Measurements from ENCODE around the gene DPEP2NB.
"Not testable (repeated sequence)": the region's sequence is repeated elsewhere in the genome, so short reads cannot be mapped to it uniquely, and the experiment has no call there.

DPEP2NB gene

DNA sequence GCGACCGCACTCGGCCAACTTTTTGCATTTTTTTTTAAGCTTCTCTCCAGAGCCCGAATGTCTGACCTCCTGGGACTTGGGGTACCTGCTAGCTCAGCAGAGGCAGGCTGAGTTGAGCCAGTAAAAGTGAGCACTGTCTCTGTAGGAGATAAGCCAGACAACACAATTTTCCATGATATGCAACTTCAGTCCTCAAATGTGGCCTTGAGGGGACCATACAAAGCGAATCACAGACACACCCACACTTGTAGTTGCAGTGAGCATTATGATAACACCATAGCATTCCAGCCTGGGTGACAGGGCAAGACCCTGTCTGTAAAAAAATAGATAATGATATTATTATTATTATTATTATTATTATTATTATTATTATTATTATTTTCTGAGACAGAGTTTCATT, 19.0 kb downstream of the DPEP2NB start:
- no peak for TF ChIP-seq CTCF (IDR thresholded peaks at IDR 0.05; ENCODE audit: insufficient read depth, missing control alignments)
- DNase-seq (ENCODE audit: insufficient read length, low spot score) = no peak
- FAIRE-seq = no peak

DNA sequence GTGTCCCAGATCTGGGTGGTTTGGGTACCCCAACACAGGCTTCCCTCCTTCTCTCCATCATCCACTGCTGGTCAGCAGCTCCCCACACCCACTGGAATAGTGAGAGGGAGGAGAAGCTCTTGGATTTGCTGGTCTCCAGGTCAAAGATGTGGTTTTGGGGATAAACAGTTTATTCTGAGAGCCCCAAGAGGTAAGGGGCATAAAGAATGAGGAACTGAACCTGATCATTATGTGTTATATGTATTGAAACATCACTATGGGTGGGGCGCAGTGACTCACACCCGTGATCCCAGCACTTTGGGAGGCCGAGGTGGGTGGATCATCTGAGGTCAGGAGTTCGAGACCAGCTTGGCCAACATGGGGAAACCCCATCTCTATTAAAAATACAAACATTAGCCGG, 20.3 kb downstream of the DPEP2NB start:
- DNase-seq (ENCODE audit: insufficient read length, low spot score) (no peak), FAIRE-seq (no peak)
- no peak for TF ChIP-seq CTCF (IDR thresholded peaks at IDR 0.05; ENCODE audit: insufficient read depth, missing control alignments)

GRCh38 chr16:67994040-67994408, 21.7 kb downstream of the DPEP2NB start:
- not testable (repeated sequence) for DNase-seq (ENCODE audit: insufficient read length, low spot score); FAIRE-seq

GRCh38 chr16:67993207-67994039, 22.3 kb downstream of the DPEP2NB start:
- TF ChIP-seq CTCF (IDR thresholded peaks at IDR 0.05; ENCODE audit: insufficient read depth, missing control alignments) = peak; percentile 75
- FAIRE-seq (no peak), DNase-seq (ENCODE audit: insufficient read length, low spot score) (peak; percentile 30)

GRCh38 chr16:67992661-67993206, 23.0 kb downstream of the DPEP2NB start:
- FAIRE-seq (no peak), DNase-seq (ENCODE audit: insufficient read length, low spot score) (no peak)
- TF ChIP-seq CTCF (IDR thresholded peaks at IDR 0.05; ENCODE audit: insufficient read depth, missing control alignments) = no peak

DNA sequence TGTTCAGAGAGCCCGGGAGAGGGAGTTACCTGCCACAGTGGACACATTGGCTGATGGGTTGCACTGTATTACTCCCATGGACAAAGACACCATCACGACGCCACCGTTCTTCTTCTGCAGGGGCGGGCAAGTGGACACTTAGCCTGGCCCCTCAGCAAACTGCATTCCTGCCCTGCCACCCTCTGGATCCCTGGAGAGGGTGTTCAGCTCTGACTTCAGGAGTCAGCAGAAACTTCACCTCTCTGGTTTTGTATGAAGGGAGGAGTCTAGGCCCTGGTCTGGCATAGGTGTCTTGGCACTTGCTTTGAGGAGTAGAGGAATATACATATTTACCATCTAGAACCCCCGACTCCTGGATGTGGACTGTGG, 25.7 kb downstream of the DPEP2NB start:
- FAIRE-seq = no peak
- DNase-seq (ENCODE audit: insufficient read length, low spot score) = no peak
- no peak for TF ChIP-seq CTCF (IDR thresholded peaks at IDR 0.05; ENCODE audit: insufficient read depth, missing control alignments)

DNA sequence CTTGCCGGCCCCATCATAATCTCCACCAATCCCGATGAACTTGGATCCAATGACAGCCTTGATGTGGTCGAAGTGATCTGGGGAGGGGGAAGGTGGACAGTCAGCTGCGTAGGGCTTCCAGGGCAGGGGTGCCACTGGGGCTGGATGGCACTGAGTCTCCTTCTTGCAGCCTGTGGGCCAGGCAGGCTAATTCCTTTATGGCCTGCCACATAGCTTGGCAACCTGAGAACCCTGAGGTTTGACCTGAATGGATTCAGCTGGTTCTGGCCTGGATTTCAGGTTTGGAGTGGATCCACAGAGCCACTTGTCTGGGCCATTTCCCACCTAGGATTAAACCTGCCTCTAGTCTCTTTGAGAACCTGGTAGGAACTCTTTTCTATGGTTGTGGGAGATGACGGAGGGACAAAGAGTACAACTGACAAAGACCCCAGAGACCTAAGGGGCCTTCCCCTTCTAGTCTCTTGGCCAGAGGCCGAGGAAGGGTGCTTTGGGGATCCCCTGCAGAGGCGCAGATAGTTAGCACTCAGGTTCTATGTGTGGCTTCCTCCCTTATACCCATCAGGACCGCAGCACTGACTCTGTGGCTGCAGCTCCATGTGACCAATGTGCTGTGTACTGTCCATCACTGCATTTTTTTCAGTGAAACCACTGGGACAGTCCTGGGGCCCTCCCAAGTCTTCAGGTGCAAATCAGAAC, 26.2 kb downstream of the DPEP2NB start:
- FAIRE-seq (no peak), DNase-seq (ENCODE audit: insufficient read length, low spot score) (no peak)
- TF ChIP-seq CTCF (IDR thresholded peaks at IDR 0.05; ENCODE audit: insufficient read depth, missing control alignments) = no peak
